Activated naive CD4-positive, alpha-beta T cell treated with anti-CD3 and anti-CD28 coated beads, Interleukin-2, amount 10 ng/mL, durations not matched to agents 7 days and 5 days (primary cell): ENCODE measurements around the gene PCCA.
"Not testable (repeated sequence)": the region's sequence is repeated elsewhere in the genome, so short reads cannot be mapped to it uniquely, and the experiment has no call there.

Source experiments
- CTCF ChIA-PET: fragments of 350-600 bp; sonication (Branson Sonifier 250); formaldehyde crosslinking; loops from one replicate; lab custom pipeline; 2021; ENCODE audit warnings: antibody characterized with exemption; lab: Charles Lee
- DNase-seq: peaks from one replicate; pipeline ENCODE4 v3.0.0-alpha.2; 2020
- H3K27ac Mint-ChIP-seq: one replicate; pipeline ENCODE4 v1.8.0; 2021; ENCODE audit warnings: mild to moderate bottlenecking, moderate library complexity, mixed read lengths
- H3K27me3 Mint-ChIP-seq: one replicate; pipeline ENCODE4 v1.8.0; 2021; ENCODE audit warnings: mild to moderate bottlenecking, mixed read lengths
- H3K36me3 Mint-ChIP-seq: one replicate; pipeline ENCODE4 v1.8.0; 2021; ENCODE audit warnings: mixed read lengths
- H3K4me1 Mint-ChIP-seq: one replicate; pipeline ENCODE4 v1.8.0; 2021; ENCODE audit warnings: mixed read lengths
- H3K4me3 Mint-ChIP-seq: one replicate; pipeline ENCODE4 v1.8.0; 2021; ENCODE audit warnings: mild to moderate bottlenecking, moderate library complexity, mixed read lengths
- H3K9me3 Mint-ChIP-seq: one replicate; pipeline ENCODE4 v1.8.0; 2021; ENCODE audit warnings: mixed read lengths

PCCA gene

DNA sequence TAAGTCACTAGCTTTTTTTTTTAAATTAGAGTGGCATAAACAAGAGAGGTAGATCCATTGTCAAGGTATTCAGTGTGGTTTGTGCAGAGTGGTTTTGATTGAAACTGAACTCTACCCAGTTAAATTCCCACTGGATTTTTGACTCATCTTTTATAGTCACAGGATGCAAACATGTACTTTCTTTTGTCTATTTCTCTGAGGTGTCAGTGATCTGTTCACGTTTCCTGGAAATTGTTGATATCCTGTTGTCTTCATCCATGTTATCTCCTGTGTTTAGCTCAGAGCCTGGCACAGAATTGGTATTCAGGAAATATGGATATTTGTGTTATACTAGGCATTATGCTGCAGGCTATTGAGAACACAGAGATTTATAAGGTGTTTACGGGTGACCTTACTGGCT is 119.7 kb downstream of the PCCA start:
- DNase-seq: no peak
- H3K27ac Mint-ChIP-seq: no peak overlapping the region
- H3K36me3 Mint-ChIP-seq: peaks cover 15% of the 10 kb centered on the region
- H3K27me3 Mint-ChIP-seq: no peaks in the 10 kb centered on the region
- peaks cover 14% of the 10 kb centered on the region for H3K4me1 Mint-ChIP-seq
- CTCF ChIA-PET: no interaction called here
- peaks cover 3% of the 10 kb centered on the region for H3K9me3 Mint-ChIP-seq
- no peak overlapping the region for H3K4me3 Mint-ChIP-seq

GRCh38 chr13:100209857-100210825 is 121.2 kb downstream of the PCCA start:
- Mint-ChIP-seq H3K9me3 (peaks cover 3% of the 10 kb centered on the region), H3K36me3 (peaks cover 15% of the 10 kb centered on the region), H3K27me3 (no peaks in the 10 kb centered on the region), H3K4me1 (peaks cover 1% of the 10 kb centered on the region), H3K4me3 (no peak overlapping the region), H3K27ac (no peak overlapping the region)
- DNase-seq: no peak
- CTCF ChIA-PET: no interaction called here

DNA sequence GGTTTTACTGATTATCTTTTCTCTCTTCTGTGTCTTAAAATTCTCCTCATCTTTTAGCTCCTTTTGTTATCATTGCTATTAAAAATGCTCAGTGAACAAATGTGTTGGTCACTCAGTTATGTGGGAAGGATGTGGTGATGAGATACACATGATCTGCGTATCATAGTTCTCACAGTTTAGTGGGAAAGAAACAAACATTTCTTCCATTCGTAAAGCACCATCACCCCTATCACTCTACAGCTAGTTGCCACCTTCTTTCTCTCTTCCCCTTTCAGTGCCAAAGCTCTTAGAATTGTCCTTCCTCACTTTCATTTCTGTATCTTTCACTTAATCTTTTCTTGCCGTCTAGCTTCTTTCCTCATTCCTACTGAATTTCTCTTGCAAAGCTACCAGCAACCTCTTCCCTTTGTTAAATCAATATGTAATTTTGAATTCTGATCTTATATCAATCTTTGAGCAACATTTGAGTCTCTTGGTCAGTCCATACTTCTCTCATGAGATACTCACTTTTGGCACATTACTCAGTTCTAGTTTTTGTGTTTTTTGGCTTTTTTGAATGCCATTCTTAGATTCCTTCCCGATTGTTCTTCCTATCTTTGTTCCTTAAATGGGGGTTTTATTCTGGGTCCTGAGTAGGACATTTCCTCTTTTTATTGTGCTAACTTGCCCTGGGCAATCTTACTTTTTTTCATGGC is 122.3 kb downstream of the PCCA start:
- H3K27me3 Mint-ChIP-seq: no peaks in the 10 kb centered on the region
- no peak overlapping the region for H3K4me3 Mint-ChIP-seq
- H3K36me3 Mint-ChIP-seq: peaks cover 15% of the 10 kb centered on the region
- no peak for DNase-seq
- CTCF ChIA-PET: no interaction called here
- no peaks in the 10 kb centered on the region for H3K4me1 Mint-ChIP-seq
- no peak overlapping the region for H3K27ac Mint-ChIP-seq
- peaks cover 3% of the 10 kb centered on the region for H3K9me3 Mint-ChIP-seq

DNA sequence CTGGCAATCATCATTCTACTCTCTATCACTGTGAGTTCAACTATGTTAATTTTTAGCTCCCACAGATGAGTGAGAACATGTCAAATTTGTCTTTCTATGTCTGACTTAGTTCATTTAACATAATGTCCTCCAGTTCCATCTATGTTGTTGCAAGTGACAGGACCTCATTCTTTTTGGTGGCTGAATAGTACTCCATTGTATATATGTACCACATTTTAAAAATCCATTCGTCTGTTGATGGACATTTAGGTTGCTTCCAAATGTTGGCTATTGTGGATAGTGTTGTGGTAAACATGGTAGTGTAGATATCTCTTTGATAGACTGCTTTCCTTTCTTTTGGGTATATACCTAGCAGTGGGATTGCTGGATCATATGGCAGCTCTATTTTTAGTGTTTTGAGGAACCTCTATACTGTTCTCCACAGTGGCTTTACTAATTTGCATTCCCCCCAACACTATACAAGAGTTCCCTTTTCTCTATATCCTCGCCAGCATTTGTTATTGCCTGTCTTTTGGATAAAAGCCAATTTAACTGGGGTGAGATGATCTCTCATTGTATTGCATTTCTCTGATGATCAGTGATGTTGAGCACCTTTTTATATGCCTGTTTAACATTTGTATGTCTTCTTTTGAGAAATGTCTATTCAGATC is 124.1 kb downstream of the PCCA start:
- peaks cover 3% of the 10 kb centered on the region for H3K9me3 Mint-ChIP-seq
- H3K36me3 Mint-ChIP-seq: peaks cover 14% of the 10 kb centered on the region
- H3K27ac Mint-ChIP-seq: no peak overlapping the region
- no peak overlapping the region for H3K4me3 Mint-ChIP-seq
- H3K27me3 Mint-ChIP-seq: no peaks in the 10 kb centered on the region
- no peaks in the 10 kb centered on the region for H3K4me1 Mint-ChIP-seq
- CTCF ChIA-PET: interaction anchor here (0.9 kb wide), 1 partner anchor 19 kb away, joined by 3 read pairs; no protein-coding TSS in a partner anchor
- DNase-seq: no peak

DNA sequence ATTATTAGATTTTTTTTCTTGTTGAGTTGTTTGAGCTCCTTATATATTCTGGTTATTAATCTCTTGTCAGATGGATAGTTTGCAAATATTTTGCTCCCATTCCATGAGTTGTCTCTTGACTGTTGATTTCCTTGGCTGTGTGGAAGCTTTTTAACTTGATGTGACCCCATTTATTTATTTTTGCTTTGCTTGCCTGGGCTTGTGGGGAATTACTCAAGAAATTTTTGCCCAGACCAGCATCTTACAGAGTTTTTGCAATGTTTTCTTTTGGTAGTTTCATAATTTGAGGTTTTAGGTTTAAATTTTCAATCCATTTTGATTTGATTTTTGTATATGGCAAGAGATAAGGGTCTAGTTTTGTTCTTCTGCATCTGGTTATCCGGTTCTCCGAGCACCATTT is 124.7 kb downstream of the PCCA start:
- CTCF ChIA-PET: no interaction called here
- Mint-ChIP-seq H3K27me3 (no peaks in the 10 kb centered on the region), H3K4me3 (no peak overlapping the region), H3K4me1 (no peaks in the 10 kb centered on the region), H3K9me3 (peaks cover 3% of the 10 kb centered on the region), H3K27ac (no peak overlapping the region), H3K36me3 (peaks cover 14% of the 10 kb centered on the region)
- DNase-seq: no peak

DNA sequence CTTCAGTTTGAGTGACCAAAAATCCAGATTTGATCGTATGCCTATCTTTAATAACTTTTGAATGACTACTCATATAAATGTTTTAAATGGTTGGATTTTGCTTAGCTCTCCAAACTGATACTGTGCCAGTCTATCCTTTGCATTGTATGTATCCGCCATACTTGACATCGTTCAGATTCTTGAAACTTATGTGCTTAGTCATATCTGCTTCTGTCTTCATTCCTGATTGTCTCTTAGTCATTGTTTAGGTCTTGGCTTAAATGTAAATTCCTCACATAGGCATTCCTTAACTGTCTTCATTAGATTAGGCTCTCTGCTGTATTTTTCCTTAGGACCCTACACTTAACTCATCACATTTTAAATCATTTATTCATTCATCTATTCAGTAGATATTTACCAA is 126.0 kb downstream of the PCCA start:
- Mint-ChIP-seq H3K36me3 (peaks cover 14% of the 10 kb centered on the region), H3K9me3 (peaks cover 3% of the 10 kb centered on the region), H3K27ac (no peak overlapping the region), H3K4me1 (no peaks in the 10 kb centered on the region), H3K27me3 (no peaks in the 10 kb centered on the region), H3K4me3 (no peak overlapping the region)
- no peak for DNase-seq
- CTCF ChIA-PET: no interaction called here

GRCh38 chr13:100221166-100221565 is 132.3 kb downstream of the PCCA start:
- H3K27me3 Mint-ChIP-seq: no peaks in the 10 kb centered on the region
- CTCF ChIA-PET: no interaction called here
- H3K9me3 Mint-ChIP-seq: no peaks in the 10 kb centered on the region

DNA sequence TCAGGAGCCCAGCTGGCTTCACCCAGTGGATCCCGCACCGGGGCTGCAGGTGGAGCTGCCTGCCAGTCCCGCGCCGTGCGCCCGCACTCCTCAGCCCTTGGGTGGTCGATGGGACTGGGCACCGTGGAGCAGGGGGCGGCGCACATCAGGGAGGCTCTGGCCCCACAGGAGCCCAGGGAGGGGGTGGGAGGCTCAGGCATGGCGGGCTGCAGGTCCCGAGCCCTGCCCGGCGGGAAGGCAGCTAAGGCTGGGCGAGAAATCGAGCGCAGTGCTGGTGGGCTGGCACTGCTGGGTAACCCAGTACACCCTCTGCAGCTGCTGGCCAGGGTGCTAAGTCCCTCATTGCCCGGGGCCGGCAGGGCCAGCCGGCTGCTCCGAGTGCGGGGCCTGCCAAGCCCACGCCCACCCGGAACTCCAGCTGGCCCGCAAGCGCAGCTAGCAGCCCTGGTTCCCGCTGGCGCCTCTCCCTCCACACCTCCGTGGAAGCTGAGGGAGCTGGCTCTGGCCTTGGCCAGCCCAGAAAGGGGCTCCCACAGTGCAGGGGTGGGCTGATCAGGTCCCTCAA is 135.2 kb downstream of the PCCA start:
- H3K9me3 Mint-ChIP-seq, H3K4me1 Mint-ChIP-seq, H3K36me3 Mint-ChIP-seq, DNase-seq, CTCF ChIA-PET, H3K27ac Mint-ChIP-seq, H3K4me3 Mint-ChIP-seq, H3K27me3 Mint-ChIP-seq: not testable (repeated sequence)

More at GRCh38 chr13:100221166-100221565, 132.3 kb downstream of the PCCA start:
- Mint-ChIP-seq H3K4me1 (no peaks in the 10 kb centered on the region), H3K4me3 (no peak overlapping the region), H3K27ac (no peak overlapping the region), H3K36me3 (no peaks in the 10 kb centered on the region)
- no peak for DNase-seq

GRCh38 chr13:100229603-100230002 is 140.7 kb downstream of the PCCA start:
- DNase-seq: no peak
- Mint-ChIP-seq H3K27ac (no peak overlapping the region), H3K27me3 (no peaks in the 10 kb centered on the region), H3K4me3 (no peak overlapping the region), H3K4me1 (no peaks in the 10 kb centered on the region), H3K9me3 (no peaks in the 10 kb centered on the region), H3K36me3 (no peaks in the 10 kb centered on the region)
- CTCF ChIA-PET: no interaction called here

DNA sequence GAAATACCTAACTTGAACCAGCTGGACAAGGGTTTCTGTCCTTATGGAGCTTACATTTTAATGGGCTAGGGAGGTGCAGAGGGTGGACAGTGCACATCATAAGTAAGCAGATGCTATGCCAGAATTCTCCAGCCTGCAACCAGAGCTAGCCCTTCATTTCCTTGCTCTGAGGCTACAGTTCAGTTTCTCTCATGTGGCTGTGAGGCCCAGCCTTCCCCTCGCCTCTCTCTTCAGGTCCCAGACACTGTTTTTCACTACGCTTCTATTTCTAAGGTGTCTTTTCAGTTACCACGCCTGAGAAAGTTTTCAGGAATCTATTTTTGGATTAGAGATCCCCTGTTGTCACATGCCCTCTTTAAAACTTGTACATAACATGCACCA is 141.9 kb downstream of the PCCA start:
- Mint-ChIP-seq H3K27me3 (no peaks in the 10 kb centered on the region), H3K36me3 (no peaks in the 10 kb centered on the region), H3K27ac (no peak overlapping the region), H3K4me3 (no peak overlapping the region), H3K9me3 (no peaks in the 10 kb centered on the region), H3K4me1 (peaks cover 8% of the 10 kb centered on the region)
- CTCF ChIA-PET: interaction anchor here (0.6 to 1.5 kb wide), 3 partner anchors 158 to 330 kb away, joined by 3 to 4 read pairs (median 3); no protein-coding TSS in a partner anchor
- DNase-seq: no peak

- Mint-ChIP-seq H3K4me3 (no peak overlapping the region), H3K9me3 (no peaks in the 10 kb centered on the region), H3K36me3 (no peaks in the 10 kb centered on the region), H3K27me3 (no peaks in the 10 kb centered on the region), H3K27ac (no peak overlapping the region), H3K4me1 (peaks cover 8% of the 10 kb centered on the region)
- DNase-seq: no peak
- CTCF ChIA-PET: interaction anchor here (0.8 to 1.5 kb wide), 4 partner anchors 19 to 331 kb away, joined by 3 to 4 read pairs (median 4); no protein-coding TSS in a partner anchor
These were observed 142.3 kb downstream of the PCCA start for GRCh38 chr13:100231176-100231575.

DNA sequence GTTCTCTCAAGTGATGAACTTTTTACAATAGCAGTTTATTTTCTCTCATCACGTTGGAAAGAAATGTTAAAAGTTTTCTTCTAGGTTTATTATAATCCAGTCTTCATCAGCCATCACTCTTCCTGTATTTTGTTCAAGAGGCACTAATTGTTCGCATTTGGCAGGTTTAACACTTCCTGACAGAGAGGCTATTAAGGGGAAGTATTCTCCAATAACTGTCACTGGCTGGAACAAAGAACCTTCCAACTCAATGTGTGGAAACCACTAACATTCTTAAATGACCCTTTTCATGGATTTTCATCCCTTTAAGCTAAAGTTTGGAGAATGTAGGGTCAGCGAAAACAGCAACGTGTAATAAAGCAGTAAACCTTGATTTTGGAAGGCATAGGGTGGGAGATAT is 145.1 kb downstream of the PCCA start:
- no peaks in the 10 kb centered on the region for H3K9me3 Mint-ChIP-seq
- no peak for DNase-seq
- peaks cover 8% of the 10 kb centered on the region for H3K4me1 Mint-ChIP-seq
- CTCF ChIA-PET: interaction anchor here (0.6 to 2.2 kb wide), 9 partner anchors 34 to 577 kb away, joined by 3 to 21 read pairs (median 4); no protein-coding TSS in a partner anchor
- no peak overlapping the region for H3K4me3 Mint-ChIP-seq
- H3K27ac Mint-ChIP-seq: no peak overlapping the region
- no peaks in the 10 kb centered on the region for H3K27me3 Mint-ChIP-seq
- H3K36me3 Mint-ChIP-seq: no peaks in the 10 kb centered on the region

DNA sequence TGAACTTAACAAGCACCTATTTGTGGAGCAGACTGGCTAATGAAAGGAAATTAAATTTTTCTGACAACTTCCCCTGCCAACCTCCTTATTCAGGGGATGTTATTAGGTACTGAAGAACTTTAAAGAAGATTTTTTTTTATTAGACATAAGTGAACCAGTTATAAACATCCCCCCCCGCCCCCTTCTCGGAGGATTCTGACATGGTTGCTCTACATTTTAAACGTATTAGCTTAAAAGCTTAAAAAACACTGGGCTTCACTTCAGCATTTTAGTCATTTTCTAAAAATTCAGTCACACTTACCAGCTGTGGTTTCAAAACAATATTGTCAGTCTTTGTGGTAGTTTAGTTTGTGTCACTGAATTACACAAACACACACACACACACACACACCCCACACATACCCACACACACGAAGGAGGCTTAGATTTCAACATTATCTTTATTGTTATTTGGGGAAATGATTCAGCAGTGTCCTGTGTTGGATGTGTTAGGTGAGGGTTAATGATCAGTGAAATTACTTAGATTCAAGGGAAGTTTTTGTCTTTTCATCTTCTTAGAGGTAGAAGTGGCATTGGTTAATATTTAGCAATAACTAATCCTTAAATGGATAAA is 145.7 kb downstream of the PCCA start:
- Mint-ChIP-seq H3K36me3 (no peaks in the 10 kb centered on the region), H3K27ac (no peak overlapping the region)
- CTCF ChIA-PET: interaction anchor here (0.6 to 2.1 kb wide), 17 partner anchors 33 to 578 kb away, joined by 3 to 21 read pairs (median 4); partner anchors contain the start of gene PCCA

More for the DNA sequence above, 145.7 kb downstream of the PCCA start:
- H3K9me3 Mint-ChIP-seq: no peaks in the 10 kb centered on the region
- no peaks in the 10 kb centered on the region for H3K27me3 Mint-ChIP-seq
- no peak overlapping the region for H3K4me3 Mint-ChIP-seq
- H3K4me1 Mint-ChIP-seq: peaks cover 8% of the 10 kb centered on the region
- DNase-seq: no peak
